ENCODE measurements around the gene LMAN2L.

- TF ChIP-seq CTCF (conservative IDR thresholded peaks at IDR 0.05 in 1 of 2, IDR thresholded peaks at IDR 0.05 in 1 of 2; ENCODE audit: low read depth in 1 of 2, low read length in 2 of 2) (no peak), EZH2 (IDR thresholded peaks at IDR 0.05; ENCODE audit: low read length, missing control alignments) (no peak)
Measured at GRCh38 chr2:96688649-96689430, 51.0 kb downstream of the LMAN2L start.
